ENCODE measurements around the gene PALMD.

- TF ChIP-seq POLR2A (IDR thresholded peaks at IDR 0.05; ENCODE audit: low read depth, low read length) (no peak), TAF1 (IDR thresholded peaks at IDR 0.05; ENCODE audit: borderline replicate concordance, low read depth, low read length) (no peak), POLR2AphosphoS5 (IDR thresholded peaks at IDR 0.05; ENCODE audit: low read depth, low read length) (no peak)
These were observed 13.9 kb downstream of the PALMD start for GRCh38 chr1:99659755-99660210.

All from GM12892 (cell line).